ENCODE measurements around the gene ZEB2.

Gene ZEB2

DNA sequence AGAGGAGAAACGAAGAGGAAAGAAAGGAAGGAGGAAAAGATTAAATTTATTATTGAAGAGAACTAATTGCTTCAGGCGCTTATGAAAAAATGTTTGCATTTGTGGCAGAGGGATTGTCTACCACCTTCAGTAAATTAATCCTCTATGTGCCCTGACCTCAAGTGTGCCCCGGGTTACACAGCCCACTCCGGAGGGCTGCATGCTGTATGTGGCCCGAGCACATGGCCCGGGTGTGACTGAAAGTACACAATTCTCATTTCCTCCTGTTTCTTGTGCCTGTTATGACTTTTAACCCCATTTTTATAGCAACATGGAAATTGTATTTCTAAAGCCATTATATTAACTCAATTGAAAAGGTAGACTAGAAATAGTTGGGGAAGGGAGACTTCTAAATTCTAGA is 38.8 kb downstream of the ZEB2 start:
- WGBS, 2 experiments, result 88 to 91% methylated on average over 6 of the region's 6 CpGs
- peaks cover 29% of the 10 kb centered on the region for H3K4me1 ChIP-seq (ENCODE audit: control insufficient read depth, insufficient read depth, low read length)
- H3K36me3 ChIP-seq (ENCODE audit: control insufficient read depth, insufficient read depth, low read length), result peaks cover 2% of the 10 kb centered on the region
- H3K27ac ChIP-seq (ENCODE audit: insufficient read depth, low read depth, low read length, poor library complexity, severe bottlenecking), result no peak overlapping the region
- H3K27me3 ChIP-seq (ENCODE audit: control insufficient read depth, insufficient read depth, low read length, poor library complexity, severe bottlenecking), result no peaks in the 10 kb centered on the region
- no peak overlapping the region for H3K4me3 ChIP-seq (ENCODE audit: insufficient read depth, low read depth, low read length)
- H3K9me3 ChIP-seq (ENCODE audit: control insufficient read depth, low read length), result no peaks in the 10 kb centered on the region

GRCh38 chr2:144480285-144480684 is 39.6 kb downstream of the ZEB2 start:
- H3K4me1 ChIP-seq (ENCODE audit: control insufficient read depth, insufficient read depth, low read length), result peaks cover 36% of the 10 kb centered on the region
- H3K27ac ChIP-seq (ENCODE audit: insufficient read depth, low read depth, low read length, poor library complexity, severe bottlenecking), result peak overlapping the region; percentile 30
- 76 to 100% methylated on average over 1 of the region's 1 CpG for WGBS, 2 experiments
- H3K27me3 ChIP-seq (ENCODE audit: control insufficient read depth, insufficient read depth, low read length, poor library complexity, severe bottlenecking), result no peaks in the 10 kb centered on the region
- H3K9me3 ChIP-seq (ENCODE audit: control insufficient read depth, low read length), result no peaks in the 10 kb centered on the region
- H3K36me3 ChIP-seq (ENCODE audit: control insufficient read depth, insufficient read depth, low read length), result no peaks in the 10 kb centered on the region
- no peak overlapping the region for H3K4me3 ChIP-seq (ENCODE audit: insufficient read depth, low read depth, low read length)

DNA sequence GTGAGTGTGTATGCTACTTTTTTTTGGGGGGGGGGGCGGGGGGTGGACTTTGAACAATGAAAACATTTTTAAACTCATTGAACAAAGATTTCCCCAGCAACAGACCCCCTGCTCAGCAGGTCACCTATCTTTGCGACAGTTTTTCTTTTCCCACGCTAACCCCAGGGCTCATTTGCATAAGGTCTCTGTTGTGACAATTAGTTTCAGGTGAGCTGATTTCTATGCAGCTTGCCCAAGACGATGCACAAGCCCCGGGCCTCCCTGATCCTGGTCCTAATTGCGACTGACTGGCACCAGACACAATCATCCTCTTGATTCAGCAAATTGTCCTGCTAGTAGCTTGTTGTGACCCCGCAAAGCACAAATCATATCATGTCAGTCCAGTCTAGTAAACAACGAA is 40.3 kb downstream of the ZEB2 start:
- Histone ChIP-seq H3K4me1 (ENCODE audit: control insufficient read depth, insufficient read depth, low read length) (peaks cover 36% of the 10 kb centered on the region), H3K36me3 (ENCODE audit: control insufficient read depth, insufficient read depth, low read length) (no peaks in the 10 kb centered on the region), H3K9me3 (ENCODE audit: control insufficient read depth, low read length) (no peaks in the 10 kb centered on the region), H3K4me3 (ENCODE audit: insufficient read depth, low read depth, low read length) (no peak overlapping the region), H3K27ac (ENCODE audit: insufficient read depth, low read depth, low read length, poor library complexity, severe bottlenecking) (peak overlapping the region; percentile 30), H3K27me3 (ENCODE audit: control insufficient read depth, insufficient read depth, low read length, poor library complexity, severe bottlenecking) (no peaks in the 10 kb centered on the region)
- WGBS, 2 experiments, result 28 to 30% methylated on average over 6 of the region's 8 CpGs

- Histone ChIP-seq H3K27me3 (ENCODE audit: control insufficient read depth, insufficient read depth, low read length, poor library complexity, severe bottlenecking) (no peaks in the 10 kb centered on the region), H3K9me3 (ENCODE audit: control insufficient read depth, low read length) (no peaks in the 10 kb centered on the region), H3K4me1 (ENCODE audit: control insufficient read depth, insufficient read depth, low read length) (peaks cover 36% of the 10 kb centered on the region), H3K27ac (ENCODE audit: insufficient read depth, low read depth, low read length, poor library complexity, severe bottlenecking) (peak overlapping the region; percentile 30), H3K36me3 (ENCODE audit: control insufficient read depth, insufficient read depth, low read length) (no peaks in the 10 kb centered on the region), H3K4me3 (ENCODE audit: insufficient read depth, low read depth, low read length) (no peak overlapping the region)
- 38 to 46% methylated on average over 4 of the region's 4 CpGs for WGBS, 2 experiments
Observed at GRCh38 chr2:144479138-144479537, 40.8 kb downstream of the ZEB2 start.

GRCh38 chr2:144477957-144478311 is 42.0 kb downstream of the ZEB2 start:
- H3K27ac ChIP-seq (ENCODE audit: insufficient read depth, low read depth, low read length, poor library complexity, severe bottlenecking), result no peak overlapping the region
- H3K4me1 ChIP-seq (ENCODE audit: control insufficient read depth, insufficient read depth, low read length), result peaks cover 36% of the 10 kb centered on the region
- H3K27me3 ChIP-seq (ENCODE audit: control insufficient read depth, insufficient read depth, low read length, poor library complexity, severe bottlenecking), result no peaks in the 10 kb centered on the region
- H3K36me3 ChIP-seq (ENCODE audit: control insufficient read depth, insufficient read depth, low read length), result peaks cover 5% of the 10 kb centered on the region
- 84 to 87% methylated on average over 7 of the region's 7 CpGs for WGBS, 2 experiments
- H3K4me3 ChIP-seq (ENCODE audit: insufficient read depth, low read depth, low read length), result no peak overlapping the region
- no peaks in the 10 kb centered on the region for H3K9me3 ChIP-seq (ENCODE audit: control insufficient read depth, low read length)

DNA sequence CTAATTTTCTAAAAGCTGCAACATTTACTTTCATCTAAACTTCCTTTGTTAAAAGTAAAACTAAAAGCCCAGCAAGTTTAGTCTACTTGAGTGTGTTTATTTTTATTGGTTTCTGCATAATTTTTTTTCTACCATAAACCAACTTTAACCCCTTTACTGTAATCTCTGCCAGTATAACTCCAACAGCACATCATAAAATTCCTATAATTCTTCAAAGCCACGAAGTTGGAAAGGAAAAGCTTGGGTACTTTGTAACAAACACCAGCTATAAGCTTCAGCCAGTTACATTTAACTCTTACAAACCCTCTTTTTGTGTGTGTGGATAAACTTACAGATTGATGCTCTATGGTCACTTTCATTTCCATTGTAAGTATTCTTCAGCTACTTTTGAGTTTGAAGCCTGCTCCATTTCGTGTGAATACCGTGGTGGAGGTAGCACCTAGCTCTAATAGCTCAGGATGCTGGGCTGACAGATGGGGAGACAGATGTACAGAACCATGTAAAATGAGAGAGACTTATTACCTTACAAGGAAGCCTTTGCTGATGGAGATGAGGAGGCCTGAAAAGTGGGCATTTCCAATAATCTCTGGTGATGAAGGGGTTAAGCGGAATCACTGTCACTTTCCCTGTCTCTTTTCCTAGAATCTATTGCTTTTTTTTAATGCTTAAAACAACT is 42.5 kb downstream of the ZEB2 start:
- Histone ChIP-seq H3K4me3 (ENCODE audit: insufficient read depth, low read depth, low read length) (no peak overlapping the region), H3K27me3 (ENCODE audit: control insufficient read depth, insufficient read depth, low read length, poor library complexity, severe bottlenecking) (no peaks in the 10 kb centered on the region), H3K36me3 (ENCODE audit: control insufficient read depth, insufficient read depth, low read length) (peaks cover 5% of the 10 kb centered on the region), H3K4me1 (ENCODE audit: control insufficient read depth, insufficient read depth, low read length) (peaks cover 36% of the 10 kb centered on the region), H3K9me3 (ENCODE audit: control insufficient read depth, low read length) (no peaks in the 10 kb centered on the region), H3K27ac (ENCODE audit: insufficient read depth, low read depth, low read length, poor library complexity, severe bottlenecking) (no peak overlapping the region)
- 76 to 80% methylated on average over 4 of the region's 4 CpGs for WGBS, 2 experiments

DNA sequence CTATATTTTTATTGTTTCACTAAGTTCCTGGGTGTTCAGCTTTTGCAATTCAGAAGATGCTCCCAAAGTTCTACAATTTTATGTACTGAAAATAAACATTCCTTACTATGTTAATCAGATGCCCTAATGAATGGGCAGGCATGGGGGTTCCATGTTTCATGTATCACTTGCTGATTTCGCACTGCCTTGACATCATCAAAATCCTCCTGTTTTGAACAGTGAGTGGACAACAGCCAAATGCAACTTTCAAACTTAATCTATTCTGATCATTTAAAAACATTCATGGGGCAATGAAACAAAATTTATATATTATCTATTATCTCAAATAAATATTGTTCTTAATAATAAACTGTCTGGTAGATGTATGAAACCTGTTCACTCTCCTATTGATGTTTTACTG is 43.2 kb downstream of the ZEB2 start:
- no peaks in the 10 kb centered on the region for H3K27me3 ChIP-seq (ENCODE audit: control insufficient read depth, insufficient read depth, low read length, poor library complexity, severe bottlenecking)
- peaks cover 41% of the 10 kb centered on the region for H3K4me1 ChIP-seq (ENCODE audit: control insufficient read depth, insufficient read depth, low read length)
- no peaks in the 10 kb centered on the region for H3K9me3 ChIP-seq (ENCODE audit: control insufficient read depth, low read length)
- no peak overlapping the region for H3K4me3 ChIP-seq (ENCODE audit: insufficient read depth, low read depth, low read length)
- H3K36me3 ChIP-seq (ENCODE audit: control insufficient read depth, insufficient read depth, low read length), result peaks cover 5% of the 10 kb centered on the region
- 94 to 100% methylated on average over 1 of the region's 1 CpG for WGBS, 2 experiments
- no peak overlapping the region for H3K27ac ChIP-seq (ENCODE audit: insufficient read depth, low read depth, low read length, poor library complexity, severe bottlenecking)

- H3K4me3 ChIP-seq (ENCODE audit: insufficient read depth, low read depth, low read length), result no peak overlapping the region
- no peaks in the 10 kb centered on the region for H3K9me3 ChIP-seq (ENCODE audit: control insufficient read depth, low read length)
- no peak overlapping the region for H3K27ac ChIP-seq (ENCODE audit: insufficient read depth, low read depth, low read length, poor library complexity, severe bottlenecking)
- 95 to 100% methylated on average over 6 of the region's 6 CpGs for WGBS, 2 experiments
- H3K27me3 ChIP-seq (ENCODE audit: control insufficient read depth, insufficient read depth, low read length, poor library complexity, severe bottlenecking), result no peaks in the 10 kb centered on the region
- peaks cover 5% of the 10 kb centered on the region for H3K36me3 ChIP-seq (ENCODE audit: control insufficient read depth, insufficient read depth, low read length)
- peaks cover 43% of the 10 kb centered on the region for H3K4me1 ChIP-seq (ENCODE audit: control insufficient read depth, insufficient read depth, low read length)
Observed at GRCh38 chr2:144475569-144476275, 44.2 kb downstream of the ZEB2 start.

- Histone ChIP-seq H3K9me3 (ENCODE audit: control insufficient read depth, low read length) (no peaks in the 10 kb centered on the region), H3K4me3 (ENCODE audit: insufficient read depth, low read depth, low read length) (no peak overlapping the region), H3K27ac (ENCODE audit: insufficient read depth, low read depth, low read length, poor library complexity, severe bottlenecking) (no peak overlapping the region), H3K27me3 (ENCODE audit: control insufficient read depth, insufficient read depth, low read length, poor library complexity, severe bottlenecking) (no peaks in the 10 kb centered on the region), H3K36me3 (ENCODE audit: control insufficient read depth, insufficient read depth, low read length) (peaks cover 5% of the 10 kb centered on the region), H3K4me1 (ENCODE audit: control insufficient read depth, insufficient read depth, low read length) (peaks cover 45% of the 10 kb centered on the region)
- WGBS, 2 experiments, result 56 to 92% methylated on average over 1 of the region's 2 CpGs
Observed at GRCh38 chr2:144475044-144475443, 44.9 kb downstream of the ZEB2 start.

- no peak overlapping the region for H3K4me3 ChIP-seq (ENCODE audit: insufficient read depth, low read depth, low read length)
- H3K9me3 ChIP-seq (ENCODE audit: control insufficient read depth, low read length), result no peaks in the 10 kb centered on the region
- 88 to 89% methylated on average over 5 of the region's 5 CpGs for WGBS, 2 experiments
- H3K4me1 ChIP-seq (ENCODE audit: control insufficient read depth, insufficient read depth, low read length), result peaks cover 43% of the 10 kb centered on the region
- H3K27ac ChIP-seq (ENCODE audit: insufficient read depth, low read depth, low read length, poor library complexity, severe bottlenecking), result no peak overlapping the region
- H3K36me3 ChIP-seq (ENCODE audit: control insufficient read depth, insufficient read depth, low read length), result peaks cover 5% of the 10 kb centered on the region
- H3K27me3 ChIP-seq (ENCODE audit: control insufficient read depth, insufficient read depth, low read length, poor library complexity, severe bottlenecking), result no peaks in the 10 kb centered on the region
Observed at GRCh38 chr2:144474017-144474416, 45.9 kb downstream of the ZEB2 start.
